Stomach (tissue), 9 donors: ENCODE results near the gene ODC1. TPM values are rescaled to one million over a fixed set of nuclear protein-coding genes. Genes with fewer than 3 reads are reported as not detected.

ENCODE experiments used
- DNase-seq, 2 donors: peaks; one replicate each; pipeline versions ENCODE4 v3.0.0 to v3.0.0-alpha.2; 2013 to 2019
- H3K27ac ChIP-seq, 5 donors: fragments of 200-600 bp in 4 of 5; sonication (generic) in 4 of 5; one replicate each; pipeline ENCODE4 v1.5.1; 2013 to 2019; ENCODE audit warnings: mild to moderate bottlenecking in 1 of 5, moderate library complexity in 1 of 5
- H3K27me3 ChIP-seq, 3 donors: fragments of 200-600 bp; sonication (generic); one replicate each; pipeline ENCODE4 v1.5.1; 2017 to 2019; ENCODE audit warnings: mixed run types in 1 of 3
- H3K36me3 ChIP-seq, 4 donors: fragments of 200-600 bp; sonication (generic); 1 replicate in 3 of 4; 2 replicates in 1 of 4; pipeline ENCODE4 v1.5.1; 2016 to 2019
- H3K4me1 ChIP-seq, 4 donors: fragments of 200-600 bp; sonication (generic); one replicate each; pipeline ENCODE4 v1.5.1; 2016 to 2019
- H3K4me3 ChIP-seq, 4 donors: fragments of 200-600 bp; sonication (generic) in 3 of 4; one replicate each; pipeline ENCODE4 v1.5.1; 2016 to 2019; ENCODE audit warnings: mild to moderate bottlenecking in 1 of 4
- H3K9me3 ChIP-seq, 4 donors: fragments of 200-600 bp; sonication (generic); one replicate each; pipeline ENCODE4 v1.5.1; 2016 to 2019
- EP300 ChIP-seq: sonication (generic); formaldehyde crosslinking; IDR thresholded peaks from one replicate; pipeline ENCODE4 v1.6.1; 2017; ENCODE audit warnings: antibody characterized with exemption
- POLR2A ChIP-seq, 4 donors: fragments of 450-650 bp; IDR thresholded peaks; one replicate each; pipeline ENCODE4 v1.6.1; 2016; ENCODE audit warnings: antibody characterized with exemption in 4 of 4, control low read depth in 2 of 4, mild to moderate bottlenecking in 1 of 4, moderate library complexity in 1 of 4
- POLR2AphosphoS5 ChIP-seq, 3 donors: sonication (generic); formaldehyde crosslinking; IDR thresholded peaks; one replicate each; pipeline ENCODE4 v1.6.1; 2016; ENCODE audit warnings: antibody characterized with exemption in 3 of 3
- WGBS, 5 donors: extraction: QIAGEN DNeasy Blood & Tissue Kit in 3 of 5; methylation state at CpG; one replicate each; pipeline versions ENCODE4 v1.1.5 to v1.1.7; 2013 to 2018; 5-methylcytosine and 5-hydroxymethylcytosine counted together
- intact Hi-C: fragments of 100-400 bp; cut with DNase I; formaldehyde crosslinking; loops from one replicate; pipeline ENCODE4 v1.15.1; 2023; ENCODE audit warnings: low total_unique reads
- polyA plus RNA-seq, 3 donors: library from polyadenylated mRNA; stranded (reverse); fragments of 200-250 nt; gene quantifications; one replicate each; pipeline ENCODE4 v1.2.3, GENCODE V29; 2013
- small RNA-seq, 4 donors: library from RNA; depleted of rRNA; stranded (forward); fragments of <200 nt; gene quantifications; one replicate each; pipeline ENCODE3, GENCODE V24; 2016
- total RNA-seq, 5 donors: library from RNA; depleted of rRNA; stranded (reverse); fragments of >200 nt; gene quantifications; one replicate each; pipeline versions ENCODE4 v1.1.0 to v1.2.3, GENCODE V29; 2014 to 2016
- TF ChIP-seq, protein P1 (sequence below), 7 experiments: fragments of 450-650 bp in 4 of 7; fragments of 200-600 bp in 3 of 7; sonication (generic) in 3 of 7; IDR thresholded peaks; one replicate each; pipeline ENCODE4 v1.5.1; 2016 to 2019; ENCODE audit warnings: antibody characterized with exemption in 7 of 7, control low read depth in 2 of 7, mild to moderate bottlenecking in 1 of 7
- donor health status: healthy with polysubstance abuse.
- donor health status: Bipolar disorder and iron deficiency.
- donor health status: healthy.

ODC1 gene
- total and polyA plus RNA-seq, 8 donors: 32.2 to 148 (median 49.8) TPM

DNA sequence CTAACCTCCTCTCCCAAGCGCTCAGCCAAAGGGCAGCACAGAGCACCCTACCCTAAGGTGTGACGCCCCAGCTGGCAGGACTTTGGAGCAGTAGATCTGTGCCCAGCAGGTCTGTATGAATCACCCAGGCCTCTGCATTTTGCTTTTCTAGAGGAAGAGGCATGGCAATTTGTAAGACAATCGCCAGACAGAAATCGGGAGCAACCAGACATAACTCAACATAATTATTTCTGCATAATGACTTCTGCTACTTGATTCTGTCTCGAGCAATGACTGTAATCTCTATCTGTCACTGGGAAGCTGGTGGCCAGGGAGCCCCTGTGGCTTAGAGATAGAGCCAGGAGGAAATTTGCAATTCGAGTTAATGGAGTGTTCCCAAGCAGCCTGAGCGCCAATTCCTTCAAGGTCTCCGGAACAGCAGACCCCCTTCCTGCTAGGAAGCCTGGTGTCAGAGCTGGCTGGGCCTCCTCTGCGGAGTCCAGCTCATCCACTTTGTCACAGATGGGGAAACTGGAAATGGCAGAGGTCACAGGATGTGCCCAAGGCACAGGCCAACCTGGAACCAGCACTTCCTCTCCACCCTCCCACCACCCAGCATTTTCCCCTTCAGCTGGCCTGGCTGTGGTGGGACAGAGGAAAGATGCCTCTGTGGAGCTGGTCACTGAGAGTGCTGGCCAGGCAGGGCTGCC is 55.0 kb downstream of the ODC1 start:
- no peaks in the 10 kb centered on the region for H3K27me3 ChIP-seq
- peak in 1 of 2 donors; percentile 52 for DNase-seq
- H3K4me1 ChIP-seq: peaks cover 18 to 61% (median 47%) of the 10 kb centered on the region in 4 donors
- intact Hi-C loops: no loop called here
- H3K27ac ChIP-seq: peak overlapping the region; percentile 5 to 68 (median 53)
- no peak overlapping the region for H3K4me3 ChIP-seq
- H3K9me3 ChIP-seq: no peaks in the 10 kb centered on the region
- TF ChIP-seq, protein P1, sequence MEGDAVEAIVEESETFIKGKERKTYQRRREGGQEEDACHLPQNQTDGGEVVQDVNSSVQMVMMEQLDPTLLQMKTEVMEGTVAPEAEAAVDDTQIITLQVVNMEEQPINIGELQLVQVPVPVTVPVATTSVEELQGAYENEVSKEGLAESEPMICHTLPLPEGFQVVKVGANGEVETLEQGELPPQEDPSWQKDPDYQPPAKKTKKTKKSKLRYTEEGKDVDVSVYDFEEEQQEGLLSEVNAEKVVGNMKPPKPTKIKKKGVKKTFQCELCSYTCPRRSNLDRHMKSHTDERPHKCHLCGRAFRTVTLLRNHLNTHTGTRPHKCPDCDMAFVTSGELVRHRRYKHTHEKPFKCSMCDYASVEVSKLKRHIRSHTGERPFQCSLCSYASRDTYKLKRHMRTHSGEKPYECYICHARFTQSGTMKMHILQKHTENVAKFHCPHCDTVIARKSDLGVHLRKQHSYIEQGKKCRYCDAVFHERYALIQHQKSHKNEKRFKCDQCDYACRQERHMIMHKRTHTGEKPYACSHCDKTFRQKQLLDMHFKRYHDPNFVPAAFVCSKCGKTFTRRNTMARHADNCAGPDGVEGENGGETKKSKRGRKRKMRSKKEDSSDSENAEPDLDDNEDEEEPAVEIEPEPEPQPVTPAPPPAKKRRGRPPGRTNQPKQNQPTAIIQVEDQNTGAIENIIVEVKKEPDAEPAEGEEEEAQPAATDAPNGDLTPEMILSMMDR (IDR thresholded peaks at IDR 0.05): no peak
- TF ChIP-seq POLR2A (IDR thresholded peaks at IDR 0.05) (no peak), EP300 (no peak), POLR2AphosphoS5 (IDR thresholded peaks at IDR 0.05) (no peak)
- peaks cover 0 to 6% (median 2%) of the 10 kb centered on the region in 4 donors for H3K36me3 ChIP-seq
- 65 to 90% (median 75%) methylated on average over 8 to 9 of the region's 9 CpGs for WGBS, 5 donors

- Histone ChIP-seq H3K36me3 (peaks cover 0 to 5% (median 2%) of the 10 kb centered on the region in 4 donors), H3K27ac (peak overlapping the region; percentile 5 to 68 (median 53)), H3K9me3 (no peaks in the 10 kb centered on the region), H3K27me3 (no peaks in the 10 kb centered on the region), H3K4me1 (peaks cover 18 to 56% (median 43%) of the 10 kb centered on the region in 4 donors), H3K4me3 (no peak overlapping the region)
- intact Hi-C loops: no loop called here
- WGBS, 5 donors: 61 to 78% (median 74%) methylated on average over 6 of the region's 6 CpGs
- DNase-seq: no peak
- TF ChIP-seq, protein P1 (IDR thresholded peaks at IDR 0.05): no peak
- no peak for TF ChIP-seq POLR2AphosphoS5 (IDR thresholded peaks at IDR 0.05)
- no peak for TF ChIP-seq EP300
- TF ChIP-seq POLR2A (IDR thresholded peaks at IDR 0.05): no peak
Measured at GRCh38 chr2:10392548-10392947, 55.6 kb downstream of the ODC1 start.

DNA sequence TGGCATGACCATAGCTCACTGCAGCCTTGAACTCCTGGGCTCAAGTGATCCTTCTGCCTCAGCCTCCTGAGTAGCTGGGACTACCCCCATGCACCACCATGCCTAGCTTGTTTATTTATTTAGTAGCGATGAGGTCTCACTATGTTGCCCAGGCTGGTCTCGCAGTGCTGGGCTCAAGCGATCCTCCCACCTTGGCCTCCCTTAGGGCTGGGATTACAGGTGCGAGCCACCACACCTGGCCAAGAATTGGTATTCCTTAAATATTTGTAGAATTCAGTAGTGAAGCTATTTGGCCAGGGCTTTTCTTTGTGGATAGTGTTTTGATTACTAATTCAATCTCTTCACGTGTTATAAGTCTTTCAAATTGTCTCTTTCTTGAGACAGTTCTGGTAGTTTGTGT is 56.0 kb downstream of the ODC1 start:
- H3K27ac ChIP-seq: no peak overlapping the region
- peaks cover 18 to 54% (median 41%) of the 10 kb centered on the region in 4 donors for H3K4me1 ChIP-seq
- no peak overlapping the region for H3K4me3 ChIP-seq
- no peak for DNase-seq
- H3K27me3 ChIP-seq: no peaks in the 10 kb centered on the region
- intact Hi-C loops: no loop called here
- 92 to 98% (median 93%) methylated on average over 5 of the region's 5 CpGs for WGBS, 5 donors
- peaks cover 0 to 3% (median under 1%) of the 10 kb centered on the region in 4 donors for H3K36me3 ChIP-seq
- no peak for TF ChIP-seq POLR2AphosphoS5 (IDR thresholded peaks at IDR 0.05)
- TF ChIP-seq, protein P1 (IDR thresholded peaks at IDR 0.05): no peak
- no peak for TF ChIP-seq POLR2A (IDR thresholded peaks at IDR 0.05)
- no peak for TF ChIP-seq EP300
- H3K9me3 ChIP-seq: no peaks in the 10 kb centered on the region

DNA sequence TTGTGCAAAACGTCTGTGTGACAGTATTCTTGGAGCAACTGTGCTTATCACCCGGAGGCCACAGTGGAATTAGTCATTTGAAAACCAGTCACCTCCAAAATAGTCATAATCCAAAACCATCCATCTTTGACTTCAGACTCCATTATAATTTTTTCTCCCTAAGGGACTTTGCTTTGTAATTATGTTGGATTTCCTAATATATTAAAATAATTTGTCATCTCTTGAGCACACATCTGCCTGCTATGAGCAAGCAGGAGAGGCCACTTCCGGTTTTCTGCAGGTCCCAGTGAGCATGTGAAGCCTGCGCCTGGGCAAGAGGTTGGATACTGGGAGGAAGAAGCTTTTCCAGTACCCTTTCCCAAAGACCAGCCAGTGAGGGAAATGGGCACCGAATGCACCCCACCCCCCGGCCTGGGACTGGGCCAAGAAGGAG is 57.7 kb downstream of the ODC1 start:
- peaks cover 0 to 3% (median 0%) of the 10 kb centered on the region in 4 donors for H3K36me3 ChIP-seq
- no peak overlapping the region for H3K4me3 ChIP-seq
- WGBS, 5 donors: 57 to 68% (median 67%) methylated on average over 6 of the region's 6 CpGs
- intact Hi-C loops: no loop called here
- TF ChIP-seq, protein P1 (IDR thresholded peaks at IDR 0.05): no peak
- TF ChIP-seq POLR2AphosphoS5 (IDR thresholded peaks at IDR 0.05): no peak
- no peak for TF ChIP-seq EP300
- TF ChIP-seq POLR2A (IDR thresholded peaks at IDR 0.05): no peak
- H3K27me3 ChIP-seq: no peaks in the 10 kb centered on the region
- peak overlapping the region in 3 of 5 donors; percentile 39 to 69 (median 52) for H3K27ac ChIP-seq
- no peaks in the 10 kb centered on the region for H3K9me3 ChIP-seq
- DNase-seq: no peak
- H3K4me1 ChIP-seq: peaks cover 22 to 71% (median 43%) of the 10 kb centered on the region in 4 donors

Small RNAs within 50 kb of the gene (small RNA-seq; reads per million reads assigned to genes)
- gene SNORA80B: 1.6 to 4.9 (median 2.2) reads per million in 4 donors

Other genes with a start within 250 kb of the ODC1 start
- 100 to 1,000 TPM in 2 of 5 donors, 10 to 100 TPM in 3; 14.0 to 571 (median 89.3) TPM for gene HPCAL1, start 145.4 kb downstream of the ODC1 start, total RNA-seq
- 10 to 100 TPM; 46.4 to 97.9 (median 81.6) TPM for gene HPCAL1, start 145.4 kb downstream of the ODC1 start, polyA plus RNA-seq
- 100 to 1,000 TPM in 1 of 5 donors, 10 to 100 TPM in 3, 1 to 10 TPM in 1; 7.5 to 102 (median 18.4) TPM for gene NOL10, start 241.6 kb upstream of the ODC1 start, total RNA-seq
- gene NOL10, start 241.6 kb upstream of the ODC1 start, polyA plus RNA-seq: 10 to 100 TPM in 2 of 3 donors, 1 to 10 TPM in 1; 8.1 to 11.5 (median 10.8) TPM